Upper lobe of left lung (tissue), 4 donors: ENCODE results near the gene HSPB8.

ENCODE experiments used
- EP300 ChIP-seq, 4 donors: sonication (generic); formaldehyde crosslinking; IDR thresholded peaks; one replicate each; pipeline ENCODE4 v1.5.1; 2017; ENCODE audit warnings: antibody characterized with exemption in 4 of 4, control low read depth in 2 of 4
- POLR2A ChIP-seq, 4 donors: fragments of 450-650 bp; IDR thresholded peaks; one replicate each; pipeline ENCODE4 v1.5.1; 2016 to 2017; ENCODE audit warnings: antibody characterized with exemption in 4 of 4, mild to moderate bottlenecking in 2 of 4
- TF ChIP-seq, protein P1 (sequence below), 6 experiments: fragments of 450-650 bp in 4 of 6; fragments of 200-600 bp in 2 of 6; sonication (generic) in 2 of 6; IDR thresholded peaks; one replicate each; pipeline ENCODE4 v1.5.1; 2016 to 2019; ENCODE audit warnings: antibody characterized with exemption in 6 of 6

DNA sequence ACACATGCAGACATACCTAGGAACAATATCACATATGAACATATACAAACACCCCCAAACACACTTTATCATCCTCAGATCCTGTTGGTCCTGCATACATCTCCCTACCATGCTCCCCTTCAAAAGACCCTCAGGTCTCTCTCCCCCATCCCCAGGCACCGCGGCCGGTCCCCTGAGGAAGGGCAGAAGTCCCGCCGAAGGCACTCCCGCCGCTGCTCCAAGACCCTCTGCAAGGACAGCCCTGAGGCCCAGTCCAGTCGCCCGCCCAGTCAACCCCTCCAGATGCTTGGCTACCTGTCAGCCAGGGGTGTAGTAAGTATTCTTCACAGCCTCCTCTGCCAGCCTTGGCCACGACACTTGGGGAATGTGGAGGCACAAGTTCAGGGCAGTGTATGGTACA lies 48.2 kb upstream of the HSPB8 start:
- TF ChIP-seq, protein P1, sequence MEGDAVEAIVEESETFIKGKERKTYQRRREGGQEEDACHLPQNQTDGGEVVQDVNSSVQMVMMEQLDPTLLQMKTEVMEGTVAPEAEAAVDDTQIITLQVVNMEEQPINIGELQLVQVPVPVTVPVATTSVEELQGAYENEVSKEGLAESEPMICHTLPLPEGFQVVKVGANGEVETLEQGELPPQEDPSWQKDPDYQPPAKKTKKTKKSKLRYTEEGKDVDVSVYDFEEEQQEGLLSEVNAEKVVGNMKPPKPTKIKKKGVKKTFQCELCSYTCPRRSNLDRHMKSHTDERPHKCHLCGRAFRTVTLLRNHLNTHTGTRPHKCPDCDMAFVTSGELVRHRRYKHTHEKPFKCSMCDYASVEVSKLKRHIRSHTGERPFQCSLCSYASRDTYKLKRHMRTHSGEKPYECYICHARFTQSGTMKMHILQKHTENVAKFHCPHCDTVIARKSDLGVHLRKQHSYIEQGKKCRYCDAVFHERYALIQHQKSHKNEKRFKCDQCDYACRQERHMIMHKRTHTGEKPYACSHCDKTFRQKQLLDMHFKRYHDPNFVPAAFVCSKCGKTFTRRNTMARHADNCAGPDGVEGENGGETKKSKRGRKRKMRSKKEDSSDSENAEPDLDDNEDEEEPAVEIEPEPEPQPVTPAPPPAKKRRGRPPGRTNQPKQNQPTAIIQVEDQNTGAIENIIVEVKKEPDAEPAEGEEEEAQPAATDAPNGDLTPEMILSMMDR (IDR thresholded peaks at IDR 0.05): no peak
- no peak for TF ChIP-seq POLR2A (IDR thresholded peaks at IDR 0.05)
- no peak for TF ChIP-seq EP300 (IDR thresholded peaks at IDR 0.05)
